ENCODE data around the gene TBCD. TPM values are rescaled to one million over a fixed set of nuclear protein-coding genes. Genes with fewer than 3 reads are reported as not detected.

The TBCD gene
- total and polyA plus RNA-seq, 9 of the 15 experiments (the other 6 are each of a cell fraction or from before 2014, with no cell fraction given), result 8.9 to 98.5 (median 28.0) TPM

GRCh38 chr17:82789051-82789592, 37.3 kb downstream of the TBCD start:
- ChIA-PET POLR2A (no interaction called here), CTCF (ENCODE audit: low intra/inter-chr PET ratio) (no interaction called here)
- Histone ChIP-seq H4K20me1 (replicated peaks; ENCODE audit: control insufficient read depth, insufficient read depth, low read length) (no peaks in the 10 kb centered on the region), H3K9me3 (replicated peaks; ENCODE audit: control insufficient read depth, insufficient read depth, low read depth, low read length) (no peaks in the 10 kb centered on the region), H3K4me3 (no peak overlapping the region), H2AFZ (ENCODE audit: low read depth, low read length) (no peak overlapping the region), H3K4me1 (replicated peaks in 1 of 2; ENCODE audit: control insufficient read depth in 2 of 2, insufficient read depth in 2 of 2, low read length in 2 of 2) (peaks cover 0 to 21% of the 10 kb centered on the region in 2 experiments; a peak in 2 of 5 replicates), H3K27ac (ENCODE audit: extremely low read depth, low read depth, low read length) (no peak overlapping the region), H3K36me3 (ENCODE audit: control insufficient read depth, insufficient read depth, low read length) (peaks cover 27% of the 10 kb centered on the region; the same call in 2 of the 3 replicates), H3K9ac (ENCODE audit: insufficient read depth in 1 of 2, low read depth in 2 of 2, low read length in 2 of 2) (no peak overlapping the region), H3K79me2 (ENCODE audit: control insufficient read depth, insufficient read depth, low read length) (peaks cover 6% of the 10 kb centered on the region; the same call in 1 of the 3 replicates), H3K4me2 (ENCODE audit: insufficient read depth, low read length) (no peak overlapping the region), H3K27me3 (ENCODE audit: control insufficient read depth in 2 of 2, insufficient read depth in 2 of 2, low read length in 2 of 2) (no peaks in the 10 kb centered on the region), H3K9me1 (ENCODE audit: control insufficient read depth, insufficient read depth, low read length) (no peaks in the 10 kb centered on the region)
- WGBS (ENCODE audit: insufficient coverage, low coverage, missing lambda C conversion rate), result 95% methylated on average over 15 of the region's 19 CpGs
- DNase-seq (ENCODE audit: extremely low read depth in 1 of 4, low spot score in 3 of 4) (no peak), ATAC-seq (no peak), FAIRE-seq (no peak)
- TF ChIP-seq NCOA6 (IDR thresholded peaks at IDR 0.05), result no peak
- TF ChIP-seq C11orf30 (IDR thresholded peaks at IDR 0.05; ENCODE audit: low read depth), result 0 out of 2 replicates have a peak, but pooled peaks have one; percentile 20
- TF ChIP-seq ZNF316 (IDR thresholded peaks at IDR 0.05), result peak; percentile 41; the same call in 1 of the 2 replicates
- BruUV-seq (replicated peaks), result no TSS peak
- intact Hi-C loops (cut with micrococcal nuclease) (no loop called here), in situ Hi-C loops (cut with MboI) (no loop called here)

DNA sequence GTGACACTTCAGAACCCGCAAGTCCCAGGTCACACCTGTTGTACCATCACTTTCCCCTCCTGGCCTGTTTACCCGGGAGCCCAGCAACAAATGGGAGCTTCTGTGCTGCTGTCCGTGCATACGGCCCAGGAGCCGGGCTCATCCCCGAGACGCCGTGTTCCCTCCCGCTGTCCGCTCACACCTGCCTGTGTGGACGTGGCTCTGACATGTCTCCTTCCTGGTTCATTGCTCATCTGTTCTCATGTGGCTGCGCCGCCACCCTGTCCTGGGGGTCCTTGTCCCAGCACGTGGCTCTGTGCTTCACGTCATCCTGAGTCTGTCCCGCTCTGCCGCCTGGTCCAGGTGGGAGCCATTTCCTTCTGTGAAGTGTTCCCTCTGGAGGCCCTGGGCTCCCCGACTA, 37.9 kb downstream of the TBCD start:
- POLR2A ChIA-PET, result no interaction called here
- no peaks in the 10 kb centered on the region for H4K20me1 ChIP-seq (replicated peaks; ENCODE audit: control insufficient read depth, insufficient read depth, low read length)
- BruUV-seq (replicated peaks), result no TSS peak
- no peak overlapping the region for H3K27ac ChIP-seq (ENCODE audit: extremely low read depth, low read depth, low read length)
- DNase-seq (ENCODE audit: extremely low read depth in 1 of 4, low spot score in 3 of 4) (no peak), FAIRE-seq (no peak), ATAC-seq (no peak)
- H3K4me2 ChIP-seq (ENCODE audit: insufficient read depth, low read length), result no peak overlapping the region
- no peaks in the 10 kb centered on the region for H3K27me3 ChIP-seq (ENCODE audit: control insufficient read depth in 2 of 2, insufficient read depth in 2 of 2, low read length in 2 of 2)
- no peaks in the 10 kb centered on the region for H3K9me3 ChIP-seq (replicated peaks; ENCODE audit: control insufficient read depth, insufficient read depth, low read depth, low read length)
- peaks cover 6% of the 10 kb centered on the region; the same call in 1 of the 3 replicates for H3K79me2 ChIP-seq (ENCODE audit: control insufficient read depth, insufficient read depth, low read length)
- CTCF ChIA-PET (ENCODE audit: low intra/inter-chr PET ratio), result no interaction called here
- in situ Hi-C loops (cut with MboI), result no loop called here
- intact Hi-C loops (cut with micrococcal nuclease), result no loop called here
- WGBS (ENCODE audit: insufficient coverage, low coverage, missing lambda C conversion rate), result 93% methylated on average over 16 of the region's 18 CpGs
- no peak overlapping the region for H3K9ac ChIP-seq (ENCODE audit: insufficient read depth in 1 of 2, low read depth in 2 of 2, low read length in 2 of 2)
- H3K36me3 ChIP-seq (ENCODE audit: control insufficient read depth, insufficient read depth, low read length), result peaks cover 25% of the 10 kb centered on the region; the same call in 1 of the 3 replicates
- no peak overlapping the region for H2AFZ ChIP-seq (ENCODE audit: low read depth, low read length)
- H3K4me1 ChIP-seq (replicated peaks in 1 of 2; ENCODE audit: control insufficient read depth in 2 of 2, insufficient read depth in 2 of 2, low read length in 2 of 2), result peaks cover 0 to 21% of the 10 kb centered on the region in 2 experiments; a peak in 2 of 5 replicates
- no peaks in the 10 kb centered on the region for H3K9me1 ChIP-seq (ENCODE audit: control insufficient read depth, insufficient read depth, low read length)
- no peak overlapping the region for H3K4me3 ChIP-seq
- TF ChIP-seq ZNF644 (tag; IDR thresholded peaks at IDR 0.05; ENCODE audit: low read depth), result no peak
- no peak for TF ChIP-seq SP1 (CRISPR knock-in tag; IDR thresholded peaks at IDR 0.05)
- TF ChIP-seq, protein P1, sequence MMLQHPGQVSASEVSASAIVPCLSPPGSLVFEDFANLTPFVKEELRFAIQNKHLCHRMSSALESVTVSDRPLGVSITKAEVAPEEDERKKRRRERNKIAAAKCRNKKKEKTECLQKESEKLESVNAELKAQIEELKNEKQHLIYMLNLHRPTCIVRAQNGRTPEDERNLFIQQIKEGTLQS (IDR thresholded peaks at IDR 0.05), result no peak
- TF ChIP-seq, protein P1 (CRISPR knock-in tag; conservative IDR thresholded peaks at IDR 0.05), result no peak
- TF ChIP-seq SIRT6 (IDR thresholded peaks at IDR 0.05; ENCODE audit: low read depth, low read length), result no peak
- no peak for TF ChIP-seq MITF (IDR thresholded peaks at IDR 0.05)
- no peak for TF ChIP-seq RAD51 (IDR thresholded peaks at IDR 0.05; ENCODE audit: borderline replicate concordance, low read depth)
- TF ChIP-seq ZNF668 (CRISPR knock-in tag; IDR thresholded peaks at IDR 0.05), result no peak
- TF ChIP-seq, protein P2, sequence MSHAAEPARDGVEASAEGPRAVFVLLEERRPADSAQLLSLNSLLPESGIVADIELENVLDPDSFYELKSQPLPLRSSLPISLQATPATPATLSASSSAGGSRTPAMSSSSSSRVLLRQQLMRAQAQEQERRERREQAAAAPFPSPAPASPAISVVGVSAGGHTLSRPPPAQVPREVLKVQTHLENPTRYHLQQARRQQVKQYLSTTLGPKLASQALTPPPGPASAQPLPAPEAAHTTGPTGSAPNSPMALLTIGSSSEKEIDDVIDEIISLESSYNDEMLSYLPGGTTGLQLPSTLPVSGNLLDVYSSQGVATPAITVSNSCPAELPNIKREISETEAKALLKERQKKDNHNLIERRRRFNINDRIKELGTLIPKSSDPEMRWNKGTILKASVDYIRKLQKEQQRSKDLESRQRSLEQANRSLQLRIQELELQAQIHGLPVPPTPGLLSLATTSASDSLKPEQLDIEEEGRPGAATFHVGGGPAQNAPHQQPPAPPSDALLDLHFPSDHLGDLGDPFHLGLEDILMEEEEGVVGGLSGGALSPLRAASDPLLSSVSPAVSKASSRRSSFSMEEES (CRISPR knock-in tag; IDR thresholded peaks at IDR 0.05), result no peak
